GM06990 (cell line): ENCODE data around the gene ITGA4.

Experiments
- DNase-seq: peaks from one replicate; pipeline ENCODE4 v3.0.0-alpha.2; 2011; ENCODE audit not compliant: insufficient read length; ENCODE audit errors: extremely low read depth
- H3K27me3 ChIP-seq: replicated peaks from 2 replicates; pipeline ENCODE4 v1.6.0; 2011; ENCODE audit warnings: low read length; ENCODE audit not compliant: control insufficient read depth, insufficient read depth
- H3K36me3 ChIP-seq: 2 replicates; pipeline ENCODE4 v1.5.1; 2011; ENCODE audit warnings: low read length; ENCODE audit not compliant: control insufficient read depth, insufficient read depth
- H3K4me3 ChIP-seq: replicated peaks from 2 replicates; pipeline ENCODE4 v1.5.1; 2011; ENCODE audit warnings: low read depth, mild to moderate bottlenecking, control low read depth, low read length
- TF ChIP-seq, protein P1 (sequence below): IDR thresholded peaks from 2 replicates; pipeline ENCODE4 v1.5.1; 2011; ENCODE audit warnings: low read length, control low read depth, mild to moderate bottlenecking, inconsistent platforms; ENCODE audit not compliant: insufficient read depth, poor library complexity, severe bottlenecking

ITGA4 gene

DNA sequence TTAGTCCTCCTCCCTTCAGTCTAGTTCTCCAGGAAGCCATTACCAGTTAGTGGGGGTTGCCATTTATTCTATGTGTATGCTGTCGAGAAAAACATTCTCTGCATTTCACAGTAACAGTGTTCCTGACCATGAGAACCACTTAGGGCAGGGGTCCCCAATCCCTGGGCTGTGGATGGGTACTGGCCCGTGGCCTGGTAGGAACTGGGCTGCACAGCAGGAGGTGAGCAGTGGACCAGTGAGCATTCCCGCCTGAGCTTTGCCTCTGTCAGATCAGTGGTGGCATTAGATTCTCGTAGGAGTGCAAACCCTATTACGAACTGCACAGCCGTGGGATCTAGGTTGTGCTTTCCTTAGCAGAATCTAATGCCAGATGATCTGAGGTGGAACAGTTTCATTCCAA is 15.8 kb downstream of the ITGA4 start:
- Histone ChIP-seq H3K4me3 (no peak overlapping the region), H3K36me3 (peaks cover 7% of the 10 kb centered on the region), H3K27me3 (no peaks in the 10 kb centered on the region)
- TF ChIP-seq, protein P1, sequence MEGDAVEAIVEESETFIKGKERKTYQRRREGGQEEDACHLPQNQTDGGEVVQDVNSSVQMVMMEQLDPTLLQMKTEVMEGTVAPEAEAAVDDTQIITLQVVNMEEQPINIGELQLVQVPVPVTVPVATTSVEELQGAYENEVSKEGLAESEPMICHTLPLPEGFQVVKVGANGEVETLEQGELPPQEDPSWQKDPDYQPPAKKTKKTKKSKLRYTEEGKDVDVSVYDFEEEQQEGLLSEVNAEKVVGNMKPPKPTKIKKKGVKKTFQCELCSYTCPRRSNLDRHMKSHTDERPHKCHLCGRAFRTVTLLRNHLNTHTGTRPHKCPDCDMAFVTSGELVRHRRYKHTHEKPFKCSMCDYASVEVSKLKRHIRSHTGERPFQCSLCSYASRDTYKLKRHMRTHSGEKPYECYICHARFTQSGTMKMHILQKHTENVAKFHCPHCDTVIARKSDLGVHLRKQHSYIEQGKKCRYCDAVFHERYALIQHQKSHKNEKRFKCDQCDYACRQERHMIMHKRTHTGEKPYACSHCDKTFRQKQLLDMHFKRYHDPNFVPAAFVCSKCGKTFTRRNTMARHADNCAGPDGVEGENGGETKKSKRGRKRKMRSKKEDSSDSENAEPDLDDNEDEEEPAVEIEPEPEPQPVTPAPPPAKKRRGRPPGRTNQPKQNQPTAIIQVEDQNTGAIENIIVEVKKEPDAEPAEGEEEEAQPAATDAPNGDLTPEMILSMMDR, result no peak
- no peak for DNase-seq

DNA sequence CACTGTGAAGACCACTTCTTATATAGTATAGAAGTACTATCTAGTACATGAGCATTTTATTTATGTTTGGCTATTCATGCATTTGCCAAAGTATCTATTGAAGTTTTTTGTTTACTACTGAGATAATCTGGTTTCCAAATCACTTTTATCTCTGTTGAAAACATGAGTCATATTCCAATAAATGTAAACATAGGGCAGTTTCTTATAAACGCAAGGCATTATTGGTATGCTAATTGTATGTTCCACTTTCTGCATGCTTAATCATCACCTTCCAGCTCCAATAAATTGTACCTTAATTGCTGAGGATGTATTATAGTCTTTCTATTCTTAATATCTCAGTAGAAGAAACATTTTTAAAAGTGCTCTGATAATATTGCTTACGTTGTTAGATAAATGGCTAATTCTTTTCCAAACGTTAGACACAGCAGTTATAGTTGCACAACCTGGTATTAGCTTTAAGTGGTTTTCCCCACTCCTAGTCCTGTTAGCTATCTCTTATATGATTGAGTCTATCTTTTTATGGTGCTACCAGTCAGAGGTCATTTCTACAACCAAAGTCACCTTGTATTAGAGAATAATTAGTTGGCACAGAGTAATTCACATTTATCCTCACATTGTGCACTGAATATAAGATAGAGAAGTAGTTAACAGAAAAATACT is 17.2 kb downstream of the ITGA4 start:
- Histone ChIP-seq H3K27me3 (no peaks in the 10 kb centered on the region), H3K36me3 (peaks cover 7% of the 10 kb centered on the region), H3K4me3 (no peak overlapping the region)
- TF ChIP-seq, protein P1, result no peak
- no peak for DNase-seq

DNA sequence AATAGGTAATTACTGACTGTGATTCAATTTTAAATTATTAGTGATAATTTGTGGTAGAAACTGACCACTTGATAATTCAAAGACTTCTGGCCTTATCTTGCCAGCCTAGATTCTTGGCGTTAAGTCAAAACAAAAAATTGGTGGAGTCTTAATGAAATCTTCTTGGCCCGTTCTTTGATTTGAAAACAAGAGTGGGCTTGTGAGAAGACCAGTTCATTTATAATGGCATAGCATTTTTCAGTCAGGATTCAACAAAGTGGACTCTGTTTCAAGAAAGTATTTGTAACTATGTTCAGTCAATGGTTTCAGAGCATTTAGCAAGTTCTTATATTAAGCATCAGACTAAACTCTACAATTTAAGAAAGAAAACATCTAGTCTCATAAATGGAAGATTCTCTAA is 26.0 kb downstream of the ITGA4 start:
- no peak for DNase-seq
- Histone ChIP-seq H3K4me3 (no peak overlapping the region), H3K27me3 (no peaks in the 10 kb centered on the region), H3K36me3 (peaks cover 12% of the 10 kb centered on the region)
- TF ChIP-seq, protein P1, result no peak

DNA sequence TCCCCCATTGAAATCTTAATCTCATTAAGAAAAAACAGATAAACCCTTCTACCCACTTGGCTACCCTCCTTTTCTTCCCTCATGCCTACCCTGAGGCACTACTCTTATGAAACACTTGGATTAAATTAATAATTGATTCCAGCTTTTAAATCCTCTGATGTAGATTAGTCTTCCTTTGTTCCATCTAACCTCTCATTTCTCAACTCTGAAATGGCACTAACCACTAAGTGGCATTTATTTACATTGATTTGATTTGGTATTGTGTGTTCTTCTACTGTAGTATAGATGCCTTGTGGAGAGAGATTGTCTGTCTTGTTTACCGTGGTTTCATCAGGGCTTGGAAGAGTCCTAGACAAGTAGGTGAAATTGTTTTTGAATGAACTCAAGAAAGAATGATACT is 26.7 kb downstream of the ITGA4 start:
- peaks cover 12% of the 10 kb centered on the region for H3K36me3 ChIP-seq
- TF ChIP-seq, protein P1, result no peak
- no peaks in the 10 kb centered on the region for H3K27me3 ChIP-seq
- DNase-seq, result no peak
- H3K4me3 ChIP-seq, result no peak overlapping the region

DNA sequence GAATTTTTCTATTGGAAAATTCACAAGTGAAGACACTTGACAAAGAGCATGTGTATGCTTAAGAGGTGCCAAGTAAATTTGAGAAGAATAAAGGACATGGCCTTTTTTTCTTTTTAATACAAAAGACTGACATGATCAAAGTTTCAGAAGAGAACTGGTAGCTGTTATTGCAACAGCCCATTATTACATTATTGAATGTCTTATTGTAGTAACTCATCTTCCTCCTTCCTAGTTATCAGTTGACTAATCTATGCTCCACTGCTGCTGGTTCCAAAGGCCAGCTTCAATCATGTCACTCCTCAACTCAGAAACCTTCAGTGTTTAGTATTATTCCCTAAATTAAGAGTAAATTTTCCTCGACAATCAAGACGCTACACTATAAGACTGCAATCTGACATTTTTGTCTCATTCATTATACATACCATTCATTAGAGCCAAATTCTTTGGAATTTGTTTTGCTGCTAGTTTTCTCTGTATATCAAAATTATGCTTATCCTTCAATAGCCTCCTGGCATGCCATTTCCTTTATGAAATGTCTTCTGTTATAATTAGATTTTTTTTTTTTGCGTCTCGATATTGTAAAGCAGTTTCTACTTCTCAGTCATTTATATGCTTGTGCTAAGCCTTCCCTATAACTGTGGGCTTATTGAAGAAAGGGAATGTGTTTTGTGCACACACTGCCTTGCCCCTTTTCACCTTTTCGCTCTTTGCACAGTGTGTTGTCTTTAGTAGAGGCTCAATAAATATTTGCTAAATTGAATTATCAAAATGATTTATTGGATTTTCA is 27.9 kb downstream of the ITGA4 start:
- DNase-seq, result no peak
- no peak overlapping the region for H3K4me3 ChIP-seq
- TF ChIP-seq, protein P1, result no peak
- no peaks in the 10 kb centered on the region for H3K27me3 ChIP-seq
- H3K36me3 ChIP-seq, result peaks cover 12% of the 10 kb centered on the region

DNA sequence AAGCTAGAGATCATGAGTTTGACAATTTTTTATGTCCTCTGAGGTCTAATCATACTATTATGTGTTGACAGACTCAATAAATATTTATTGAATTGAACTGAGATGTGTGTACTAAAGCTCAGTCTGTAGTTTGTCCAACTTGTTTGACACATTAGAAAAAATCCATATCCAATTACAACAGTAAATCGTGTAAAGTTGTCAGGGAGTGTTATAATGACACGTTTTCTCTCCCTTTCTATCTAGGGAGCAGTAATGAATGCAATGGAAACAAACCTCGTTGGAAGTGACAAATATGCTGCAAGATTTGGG is 28.4 kb downstream of the ITGA4 start:
- no peak for DNase-seq
- no peaks in the 10 kb centered on the region for H3K27me3 ChIP-seq
- TF ChIP-seq, protein P1, result no peak
- H3K4me3 ChIP-seq, result no peak overlapping the region
- peaks cover 12% of the 10 kb centered on the region for H3K36me3 ChIP-seq
